Activated T-cell treated with anti-CD3 and anti-CD28 coated beads for 48 hours (primary cell): ENCODE measurements around the gene PPHLN1.

Experiments
- DNase-seq: peaks from one replicate; pipeline ENCODE4 v3.0.0-alpha.2; 2020; ENCODE audit warnings: low read depth

The PPHLN1 gene

GRCh38 chr12:42442888-42443287 is 116.9 kb downstream of the PPHLN1 start:
- DNase-seq: no peak

GRCh38 chr12:42444192-42444943 is 118.4 kb downstream of the PPHLN1 start:
- no peak for DNase-seq

DNA sequence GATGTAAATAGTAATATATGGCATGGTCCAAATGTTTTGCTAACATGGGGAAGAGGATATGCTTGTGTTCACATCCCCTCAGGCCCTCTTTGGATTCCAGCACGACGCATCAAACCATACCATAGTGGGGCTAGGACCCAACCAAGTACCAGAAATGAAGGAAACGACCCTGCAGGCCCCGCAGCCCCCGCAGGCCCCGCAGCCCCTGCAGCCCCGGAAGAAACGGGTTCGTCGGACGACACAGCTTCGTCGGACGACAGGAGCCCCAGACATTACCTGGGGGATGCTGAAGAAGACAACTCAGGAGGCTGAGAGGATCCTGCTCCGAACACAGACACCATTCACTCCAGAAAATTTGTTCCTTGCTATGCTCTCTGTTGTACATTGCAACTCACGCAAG is 119.9 kb downstream of the PPHLN1 start:
- DNase-seq: no peak

- DNase-seq: no peak
Measured at GRCh38 chr12:42446761-42447160, 120.8 kb downstream of the PPHLN1 start.

DNA sequence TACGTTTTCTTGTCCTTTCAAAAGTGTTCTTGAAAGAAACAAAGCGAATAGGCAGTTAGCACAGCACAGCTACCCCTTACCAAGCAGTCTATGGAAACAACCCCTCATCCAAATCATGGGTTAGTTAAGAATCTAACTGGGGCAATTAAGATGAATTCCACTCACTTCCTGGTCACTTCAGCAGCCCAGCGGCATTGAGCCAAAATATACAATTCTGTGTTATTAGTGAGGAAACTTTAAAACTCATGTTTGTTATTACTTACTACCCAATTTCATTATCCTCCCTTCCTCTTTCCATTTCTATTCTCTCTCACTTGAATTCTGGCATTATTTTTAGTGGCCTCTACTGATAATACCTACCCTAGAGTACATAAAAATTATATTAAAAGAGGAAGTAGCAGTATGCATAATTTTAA is 121.4 kb downstream of the PPHLN1 start:
- DNase-seq: no peak

DNA sequence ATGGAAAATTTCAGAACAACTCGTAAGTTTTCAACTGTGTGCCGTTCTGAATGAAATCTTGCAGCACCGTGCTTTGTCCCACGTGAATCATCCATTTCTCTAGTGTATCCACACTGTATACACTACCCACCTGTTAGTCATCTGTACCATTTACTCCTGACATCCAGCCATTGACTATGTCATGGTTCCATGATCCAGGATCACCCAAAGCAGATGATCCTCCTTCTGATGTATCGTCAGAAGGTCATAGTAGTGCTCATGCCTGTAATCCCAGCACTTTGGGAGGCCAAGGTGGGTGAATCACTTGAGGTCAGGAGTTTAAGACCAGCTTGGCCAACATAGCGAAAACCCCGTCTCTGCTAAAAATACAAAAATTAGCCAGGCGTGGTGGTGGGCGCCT is 122.9 kb downstream of the PPHLN1 start:
- DNase-seq: no peak

DNA sequence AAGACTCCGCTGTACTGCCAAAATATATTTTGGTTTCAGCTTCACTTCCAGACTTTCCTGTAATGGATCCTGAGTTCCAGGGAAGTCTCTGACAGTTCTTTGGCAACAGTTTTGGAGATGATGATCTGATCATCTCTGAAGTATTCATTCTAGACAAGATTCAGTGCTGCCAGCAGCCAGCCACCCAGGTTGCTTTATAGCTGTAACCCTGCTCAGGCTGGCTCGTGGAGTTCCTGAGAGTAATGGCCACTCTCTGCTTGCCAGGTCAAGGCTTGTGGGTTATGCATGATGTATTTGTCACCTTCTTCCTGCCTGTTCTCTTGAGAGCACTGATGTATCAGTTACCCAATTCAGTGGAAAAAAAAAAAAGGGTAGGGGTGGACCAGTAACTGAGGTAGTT is 124.3 kb downstream of the PPHLN1 start:
- DNase-seq: no peak

GRCh38 chr12:42458575-42458974 is 132.6 kb downstream of the PPHLN1 start:
- DNase-seq: no peak

DNA sequence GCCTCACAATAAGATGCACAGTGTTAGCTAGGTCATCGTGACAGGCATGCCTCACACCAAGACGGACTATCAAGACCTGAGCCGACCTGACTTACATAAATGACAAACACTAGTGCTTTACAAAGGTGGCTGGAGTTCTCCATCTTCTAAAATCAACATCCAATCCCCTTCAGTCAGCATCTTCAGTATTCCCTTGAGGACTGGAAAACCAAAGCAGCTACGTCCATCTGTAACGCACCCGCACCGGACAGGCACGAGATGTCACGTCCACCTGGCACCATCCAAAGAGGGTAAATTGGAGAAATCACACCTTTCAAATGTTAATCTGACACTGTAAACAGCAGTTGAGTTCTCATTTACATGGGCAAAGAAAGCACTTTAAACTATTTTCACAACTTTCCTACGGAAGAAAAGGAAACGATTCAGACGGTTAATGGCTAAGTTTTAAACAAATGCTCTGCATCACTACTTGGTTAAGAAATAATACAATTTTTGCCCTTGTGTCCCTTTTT is 133.4 kb downstream of the PPHLN1 start:
- no peak for DNase-seq

DNA sequence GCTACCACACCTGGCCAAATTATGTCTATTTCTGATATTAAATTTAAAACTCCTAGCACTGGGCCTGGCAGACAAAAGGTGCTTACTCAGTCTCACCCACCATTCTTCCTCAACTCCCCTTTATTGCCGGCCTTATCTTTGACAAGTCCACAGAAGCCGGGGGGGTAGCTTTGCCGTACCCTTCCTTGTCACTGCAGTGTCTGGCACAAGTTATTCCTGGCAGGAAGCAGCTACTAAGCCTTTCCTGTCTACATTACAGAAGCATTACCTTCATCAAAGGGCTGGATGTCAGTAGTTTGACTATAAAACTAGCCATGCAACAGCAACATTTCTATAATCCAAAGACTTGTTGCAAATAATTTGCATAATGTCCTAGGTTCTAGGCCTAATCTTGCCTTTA is 136.5 kb downstream of the PPHLN1 start:
- no peak for DNase-seq

DNA sequence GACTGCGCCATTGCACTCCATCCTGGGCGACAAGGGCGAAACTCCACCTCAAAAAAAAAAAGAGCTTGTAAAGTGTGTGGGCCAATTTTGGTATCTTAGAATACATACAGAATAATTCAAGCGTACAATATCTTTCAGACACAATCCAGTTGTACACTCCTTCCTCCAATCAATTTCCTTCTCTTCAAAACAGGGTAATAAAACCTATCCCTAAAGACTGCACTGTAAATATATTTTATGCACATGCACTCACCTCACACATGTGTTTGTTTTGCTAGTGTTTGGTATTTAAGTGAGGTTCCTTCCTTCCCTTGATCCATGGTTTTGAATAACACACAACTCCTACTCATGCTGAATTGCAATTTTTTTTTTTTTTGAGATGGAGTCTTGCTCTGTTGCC is 137.7 kb downstream of the PPHLN1 start:
- DNase-seq: no peak

DNA sequence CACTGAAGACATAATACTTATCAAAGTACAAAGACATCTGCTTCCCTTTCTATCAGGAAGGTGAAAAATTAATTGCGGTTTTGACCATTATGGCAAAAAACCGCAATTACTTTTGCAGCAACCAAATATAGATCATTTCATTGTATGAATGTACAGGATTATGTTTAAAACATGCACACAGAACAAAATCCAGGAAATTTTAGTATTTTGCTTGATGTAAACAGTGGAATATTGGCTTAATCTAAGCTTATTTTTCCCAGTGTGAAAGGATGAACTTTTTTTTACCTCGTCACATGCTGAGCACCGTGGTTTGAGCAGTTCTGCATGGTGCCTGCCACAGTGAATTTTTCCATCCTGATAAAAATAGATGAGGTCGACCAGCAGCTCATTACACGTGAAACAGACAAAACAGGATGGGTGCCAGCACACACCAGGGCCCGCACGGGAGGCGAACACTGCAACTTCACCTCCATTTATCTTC is 142.4 kb downstream of the PPHLN1 start:
- no peak for DNase-seq

GRCh38 chr12:42468921-42469320 is 143.0 kb downstream of the PPHLN1 start:
- no peak for DNase-seq

DNA sequence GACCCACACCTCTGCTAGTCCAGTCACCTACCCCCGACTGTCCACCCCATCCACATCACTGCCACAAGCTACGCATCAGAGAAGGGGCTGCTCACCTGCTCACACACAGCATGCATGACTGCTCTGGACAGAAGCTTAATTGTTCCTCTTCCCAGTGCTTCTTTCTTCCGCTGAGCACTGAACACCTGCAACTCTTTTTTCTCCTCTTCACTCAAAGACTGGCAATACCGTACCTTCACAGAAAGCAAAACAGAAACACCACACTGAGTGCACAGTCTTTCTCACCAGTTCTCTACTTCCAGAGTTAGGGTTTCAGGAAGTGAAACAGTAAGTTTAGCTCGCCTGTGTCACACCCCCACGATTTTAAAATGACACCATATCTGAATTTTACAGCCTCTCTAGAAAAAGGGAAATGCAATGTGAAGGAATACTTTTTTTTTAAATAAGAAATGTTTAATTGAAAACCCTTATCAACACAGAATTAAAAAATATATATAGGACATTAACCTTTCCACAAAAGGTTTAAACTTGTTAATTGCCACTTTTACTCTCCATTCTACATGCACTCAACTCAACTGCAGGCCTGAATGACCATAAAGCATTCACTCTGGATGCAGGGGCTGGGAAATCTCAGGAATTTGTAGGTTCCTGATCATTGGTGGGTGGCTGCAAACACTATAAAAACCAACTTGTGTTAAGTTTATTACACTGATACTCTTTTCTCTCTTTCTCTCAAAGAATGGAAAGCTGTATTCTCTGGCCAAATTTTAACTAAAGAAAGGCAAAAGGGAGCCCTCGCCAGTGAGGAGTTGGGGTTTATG is 143.6 kb downstream of the PPHLN1 start:
- DNase-seq: no peak

GRCh38 chr12:42472376-42472775 is 146.4 kb downstream of the PPHLN1 start:
- no peak for DNase-seq

DNA sequence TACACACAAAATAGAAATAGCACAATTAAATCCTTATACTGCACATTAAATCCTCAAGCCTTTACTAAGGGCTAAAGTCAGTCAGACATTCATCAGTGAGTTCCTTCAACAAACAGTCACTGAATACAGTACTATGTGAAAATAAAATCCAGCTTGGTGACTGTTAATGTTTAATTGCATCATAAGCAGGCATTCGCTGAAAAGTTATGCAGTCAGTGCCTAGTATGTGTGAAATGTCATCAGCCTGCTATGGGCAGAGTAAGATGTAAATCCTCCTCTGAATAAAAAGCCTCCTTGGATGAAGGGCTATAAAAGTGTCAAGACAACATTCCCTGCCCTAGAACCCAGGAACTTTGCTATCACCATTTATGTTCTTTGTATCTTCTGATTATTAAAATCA is 147.2 kb downstream of the PPHLN1 start:
- DNase-seq: no peak

GRCh38 chr12:42473561-42473960 is 147.6 kb downstream of the PPHLN1 start:
- DNase-seq: no peak

- no peak for DNase-seq
Measured at GRCh38 chr12:42474391-42474790, 148.4 kb downstream of the PPHLN1 start.

- no peak for DNase-seq
Measured at GRCh38 chr12:42475106-42475505, 149.1 kb downstream of the PPHLN1 start.

DNA sequence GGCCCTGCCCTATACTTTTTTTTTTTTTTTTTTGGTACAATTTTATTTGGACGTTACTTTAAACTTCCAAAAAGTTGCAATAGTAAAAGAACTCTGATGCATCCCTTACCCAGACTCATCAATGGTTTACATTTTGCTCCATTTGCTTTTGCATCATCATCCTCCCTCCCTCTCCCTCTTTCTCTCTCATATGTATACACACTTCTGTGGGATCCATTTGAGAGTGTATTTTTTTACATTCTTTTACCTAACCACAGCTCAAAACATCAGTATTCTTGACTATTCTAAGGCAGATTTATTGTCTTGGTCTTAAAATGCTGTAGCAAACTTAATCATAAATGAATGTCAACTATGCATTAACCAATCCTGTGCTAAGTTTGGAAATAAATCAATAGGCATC is 152.0 kb downstream of the PPHLN1 start:
- DNase-seq: no peak

DNA sequence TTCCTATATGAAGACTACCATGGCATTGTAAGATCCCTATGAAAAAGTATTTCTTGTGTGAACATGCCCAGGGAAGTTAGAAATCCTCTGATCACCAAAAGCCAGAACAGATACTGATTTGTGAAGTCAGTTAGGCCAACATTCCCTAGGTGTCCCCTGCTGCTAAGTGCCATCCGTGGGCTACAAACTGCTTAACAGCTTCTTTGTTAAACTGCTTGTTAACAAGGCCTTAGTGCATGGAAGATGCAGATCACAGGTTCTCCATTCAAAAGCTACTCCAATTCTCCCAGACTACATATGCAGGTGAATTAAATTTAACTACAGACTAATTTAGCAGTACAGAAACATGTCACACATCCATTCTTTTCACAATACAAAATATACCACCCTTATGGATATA is 155.4 kb downstream of the PPHLN1 start:
- no peak for DNase-seq

GRCh38 chr12:42482041-42482747 is 156.2 kb downstream of the PPHLN1 start:
- no peak for DNase-seq
